Body of pancreas (tissue), 4 donors: ENCODE data around the gene HTR1D. TPM values are rescaled to one million over a fixed set of nuclear protein-coding genes. Genes with fewer than 3 reads are reported as not detected.

ENCODE experiments used
- ATAC-seq: fragments of 150-250 bp; one replicate; pipeline ENCODE4 v1.9.1; 2016
- DNase-seq, 4 donors: peaks; one replicate each; pipeline ENCODE4 v3.0.0-alpha.2; 2019
- H3K27ac ChIP-seq, 4 donors: fragments of 200-600 bp; sonication (generic); 1 replicate in 3 of 4; 2 replicates in 1 of 4; pipeline versions ENCODE4 v1.5.1 to v1.6.1; 2016 to 2019; ENCODE audit warnings: mild to moderate bottlenecking in 1 of 4, mixed read lengths in 1 of 4, moderate library complexity in 1 of 4
- H3K27me3 ChIP-seq, 2 donors: fragments of 200-600 bp; sonication (generic); one replicate each; pipeline ENCODE4 v1.6.0; 2016; ENCODE audit warnings: mild to moderate bottlenecking in 1 of 2
- H3K36me3 ChIP-seq, 2 donors: fragments of 200-600 bp; sonication (generic); replicated peaks in 1 of 2; 2 replicates each; pipeline ENCODE4 v1.5.1; 2016; ENCODE audit warnings: low read depth in 2 of 2; ENCODE audit not compliant: insufficient read depth in 1 of 2
- H3K4me1 ChIP-seq: fragments of 200-600 bp; sonication (generic); one replicate; pipeline ENCODE4 v1.6.0; 2016
- H3K4me3 ChIP-seq, 2 donors: fragments of 200-600 bp; sonication (generic); 1 replicate in 1 of 2; 2 replicates in 1 of 2; pipeline ENCODE4 v1.5.1; 2016 to 2019
- H3K9me3 ChIP-seq, 3 donors: fragments of 200-600 bp; sonication (generic); 1 replicate in 2 of 3; 2 replicates in 1 of 3; pipeline ENCODE4 v1.5.1; 2016
- CTCF ChIP-seq, 7 experiments: fragments of 450-650 bp in 4 of 7; fragments of 200-600 bp in 3 of 7; sonication (generic) in 3 of 7; IDR thresholded peaks; one replicate each; pipeline ENCODE4 v1.5.1; 2016 to 2019; ENCODE audit warnings: antibody characterized with exemption in 7 of 7
- POLR2A ChIP-seq, 3 donors: fragments of 450-650 bp; IDR thresholded peaks; one replicate each; pipeline ENCODE4 v1.6.1; 2016; ENCODE audit warnings: antibody characterized with exemption in 3 of 3, mild to moderate bottlenecking in 2 of 3
- WGBS, 2 donors: methylation state at CpG; one replicate each; pipeline ENCODE4 v1.1.5; 2017; 5-methylcytosine and 5-hydroxymethylcytosine counted together
- intact Hi-C: fragments of 100-400 bp; cut with DNase I; formaldehyde crosslinking; loops from one replicate; pipeline ENCODE4 v1.15.1; 2023
- total RNA-seq, 2 donors: library from RNA; depleted of rRNA; stranded (reverse); fragments of >200 nt; gene quantifications; one replicate each; pipeline ENCODE4 v1.1.0, GENCODE V29; 2016

Gene HTR1D
- total RNA-seq, 2 donors from 2014 or later: not detected

GRCh38 chr1:23249787-23250454 is 32.6 kb upstream of the HTR1D start:
- TF ChIP-seq POLR2A (IDR thresholded peaks at IDR 0.05) (no peak), CTCF (IDR thresholded peaks at IDR 0.05) (no peak)
- DNase-seq (no peak), ATAC-seq (no peak)
- Histone ChIP-seq H3K4me3 (no peak overlapping the region), H3K4me1 (no peaks in the 10 kb centered on the region), H3K27me3 (no peaks in the 10 kb centered on the region), H3K36me3 (no peaks in the 10 kb centered on the region), H3K27ac (no peak overlapping the region), H3K9me3 (no peaks in the 10 kb centered on the region)
- 66 to 67% methylated on average over 6 of the region's 6 CpGs for WGBS, 2 donors
- intact Hi-C loops: no loop called here

- H3K27me3 ChIP-seq: no peaks in the 10 kb centered on the region
- DNase-seq (no peak), ATAC-seq (no peak)
- no peak overlapping the region for H3K4me3 ChIP-seq
- no peaks in the 10 kb centered on the region for H3K4me1 ChIP-seq
- H3K27ac ChIP-seq: no peak overlapping the region
- no peaks in the 10 kb centered on the region for H3K36me3 ChIP-seq
- TF ChIP-seq CTCF (IDR thresholded peaks at IDR 0.05) (no peak), POLR2A (IDR thresholded peaks at IDR 0.05) (no peak)
- intact Hi-C loops: no loop called here
- no peaks in the 10 kb centered on the region for H3K9me3 ChIP-seq
- 87 to 94% methylated on average over 6 of the region's 6 CpGs for WGBS, 2 donors
These were observed 30.0 kb upstream of the HTR1D start for GRCh38 chr1:23247276-23247675.

- TF ChIP-seq CTCF (IDR thresholded peaks at IDR 0.05): no peak
- no peak for TF ChIP-seq POLR2A (IDR thresholded peaks at IDR 0.05)
- Histone ChIP-seq H3K27ac (no peak overlapping the region), H3K4me3 (no peak overlapping the region), H3K36me3 (no peaks in the 10 kb centered on the region), H3K4me1 (no peaks in the 10 kb centered on the region), H3K9me3 (no peaks in the 10 kb centered on the region), H3K27me3 (no peaks in the 10 kb centered on the region)
- no peak for DNase-seq
- intact Hi-C loops: no loop called here
- 61 to 67% methylated on average over 2 of the region's 2 CpGs for WGBS, 2 donors
- no peak for ATAC-seq
These were observed 29.0 kb upstream of the HTR1D start for GRCh38 chr1:23246274-23246673.

- ATAC-seq: no peak
- Histone ChIP-seq H3K27ac (no peak overlapping the region), H3K4me3 (no peak overlapping the region), H3K36me3 (no peaks in the 10 kb centered on the region), H3K4me1 (no peaks in the 10 kb centered on the region), H3K27me3 (no peaks in the 10 kb centered on the region), H3K9me3 (no peaks in the 10 kb centered on the region)
- DNase-seq: no peak
- intact Hi-C loops: no loop called here
- 81 to 93% methylated on average over 2 to 7 of the region's 7 CpGs for WGBS, 2 donors
- TF ChIP-seq POLR2A (IDR thresholded peaks at IDR 0.05) (no peak), CTCF (IDR thresholded peaks at IDR 0.05) (no peak)
These were observed 27.0 kb upstream of the HTR1D start for GRCh38 chr1:23244256-23244761.

GRCh38 chr1:23242414-23242813 is 25.1 kb upstream of the HTR1D start:
- ATAC-seq (no peak), DNase-seq (no peak)
- intact Hi-C loops: no loop called here
- TF ChIP-seq CTCF (IDR thresholded peaks at IDR 0.05): no peak
- no peak for TF ChIP-seq POLR2A (IDR thresholded peaks at IDR 0.05)
- H3K27me3 ChIP-seq: no peaks in the 10 kb centered on the region
- H3K9me3 ChIP-seq: no peaks in the 10 kb centered on the region
- no peak overlapping the region for H3K27ac ChIP-seq
- 78 to 80% methylated on average over 7 of the region's 7 CpGs for WGBS, 2 donors
- no peaks in the 10 kb centered on the region for H3K36me3 ChIP-seq
- no peaks in the 10 kb centered on the region for H3K4me1 ChIP-seq
- H3K4me3 ChIP-seq: no peak overlapping the region
